BLaER1 (cell line): ENCODE data around the gene MSI2.

Experiments
- H3K27ac ChIP-seq: shearing (Covaris generic); formaldehyde crosslinking; 2 replicates; pipeline ENCODE4 v1.8.1; 2022
- H3K27me3 ChIP-seq: shearing (Covaris generic); formaldehyde crosslinking; 2 replicates; pipeline ENCODE4 v1.8.1; 2022
- H3K36me3 ChIP-seq: shearing (Covaris generic); formaldehyde crosslinking; 2 replicates; pipeline ENCODE4 v1.8.1; 2022
- H3K4me1 ChIP-seq: shearing (Covaris generic); formaldehyde crosslinking; 2 replicates; pipeline ENCODE4 v1.8.1; 2022
- H3K4me2 ChIP-seq: shearing (Covaris generic); formaldehyde crosslinking; 2 replicates; pipeline ENCODE4 v1.8.1; 2022
- H3K4me3 ChIP-seq: shearing (Covaris generic); formaldehyde crosslinking; 2 replicates; pipeline ENCODE4 v1.8.1; 2022
- H3K9ac ChIP-seq: shearing (Covaris generic); formaldehyde crosslinking; 2 replicates; pipeline ENCODE4 v1.8.1; 2022
- H3K9me3 ChIP-seq: shearing (Covaris generic); formaldehyde crosslinking; 2 replicates; pipeline ENCODE4 v1.8.1; 2022
- H4K20me1 ChIP-seq: shearing (Covaris generic); formaldehyde crosslinking; 2 replicates; pipeline ENCODE4 v1.8.1; 2022
- Cebpa-rat ChIP-seq: shearing (Covaris generic); IDR thresholded peaks from 2 replicates; pipeline ENCODE4 v1.8.1; 2022

The MSI2 gene

GRCh38 chr17:57379895-57380434 is 123.6 kb downstream of the MSI2 start:
- Histone ChIP-seq H3K4me1 (peaks cover 40% of the 10 kb centered on the region), H3K27me3 (no peaks in the 10 kb centered on the region), H3K36me3 (peaks cover 93% of the 10 kb centered on the region), H3K4me3 (no peak overlapping the region), H3K27ac (peak overlapping the region; percentile 68), H3K4me2 (no peak overlapping the region; the same call in 1 of the 2 replicates), H3K9me3 (peaks cover 27% of the 10 kb centered on the region), H4K20me1 (peaks cover 99% of the 10 kb centered on the region), H3K9ac (no peak overlapping the region; the same call in 1 of the 2 replicates)
- TF ChIP-seq Cebpa-rat: no peak

- Histone ChIP-seq H3K9ac (no peak overlapping the region), H4K20me1 (peaks cover 99% of the 10 kb centered on the region), H3K4me1 (peaks cover 31% of the 10 kb centered on the region), H3K36me3 (peaks cover 93% of the 10 kb centered on the region), H3K27ac (no peak overlapping the region), H3K27me3 (no peaks in the 10 kb centered on the region), H3K9me3 (peaks cover 43% of the 10 kb centered on the region), H3K4me3 (no peak overlapping the region), H3K4me2 (no peak overlapping the region)
- TF ChIP-seq Cebpa-rat: no peak
Observed at GRCh38 chr17:57381498-57381897, 125.2 kb downstream of the MSI2 start.

- peaks cover 99% of the 10 kb centered on the region for H3K36me3 ChIP-seq
- H3K4me1 ChIP-seq: peaks cover 5% of the 10 kb centered on the region
- no peak overlapping the region for H3K4me3 ChIP-seq
- peaks cover 100% of the 10 kb centered on the region for H4K20me1 ChIP-seq
- no peak overlapping the region for H3K27ac ChIP-seq
- H3K9ac ChIP-seq: no peak overlapping the region
- H3K4me2 ChIP-seq: no peak overlapping the region
- peaks cover 70% of the 10 kb centered on the region for H3K9me3 ChIP-seq
- H3K27me3 ChIP-seq: no peaks in the 10 kb centered on the region
- TF ChIP-seq Cebpa-rat: no peak
Observed at GRCh38 chr17:57384219-57384618, 127.9 kb downstream of the MSI2 start.

GRCh38 chr17:57385975-57386374 is 129.7 kb downstream of the MSI2 start:
- H3K4me1 ChIP-seq: no peaks in the 10 kb centered on the region
- H3K9me3 ChIP-seq: peaks cover 87% of the 10 kb centered on the region
- TF ChIP-seq Cebpa-rat: no peak
- H3K4me3 ChIP-seq: no peak overlapping the region
- no peaks in the 10 kb centered on the region for H3K27me3 ChIP-seq
- H3K27ac ChIP-seq: no peak overlapping the region
- peaks cover 100% of the 10 kb centered on the region for H4K20me1 ChIP-seq
- peaks cover 100% of the 10 kb centered on the region for H3K36me3 ChIP-seq
- H3K4me2 ChIP-seq: no peak overlapping the region
- no peak overlapping the region for H3K9ac ChIP-seq

- peaks cover 99% of the 10 kb centered on the region for H3K9me3 ChIP-seq
- no peak overlapping the region for H3K4me2 ChIP-seq
- no peaks in the 10 kb centered on the region for H3K27me3 ChIP-seq
- H3K4me1 ChIP-seq: no peaks in the 10 kb centered on the region
- H3K36me3 ChIP-seq: peaks cover 100% of the 10 kb centered on the region
- H3K27ac ChIP-seq: no peak overlapping the region
- no peak overlapping the region for H3K4me3 ChIP-seq
- TF ChIP-seq Cebpa-rat: no peak
- H4K20me1 ChIP-seq: peaks cover 100% of the 10 kb centered on the region
- H3K9ac ChIP-seq: no peak overlapping the region
Observed at GRCh38 chr17:57387575-57387974, 131.3 kb downstream of the MSI2 start.

- H3K4me2 ChIP-seq: no peak overlapping the region
- no peaks in the 10 kb centered on the region for H3K27me3 ChIP-seq
- H4K20me1 ChIP-seq: peaks cover 100% of the 10 kb centered on the region
- H3K9me3 ChIP-seq: peaks cover 100% of the 10 kb centered on the region
- H3K9ac ChIP-seq: no peak overlapping the region
- no peak for TF ChIP-seq Cebpa-rat
- H3K36me3 ChIP-seq: peaks cover 100% of the 10 kb centered on the region
- H3K27ac ChIP-seq: no peak overlapping the region
- no peak overlapping the region for H3K4me3 ChIP-seq
- H3K4me1 ChIP-seq: no peaks in the 10 kb centered on the region
Observed at GRCh38 chr17:57388131-57388725, 131.9 kb downstream of the MSI2 start.

GRCh38 chr17:57389473-57389872 is 133.2 kb downstream of the MSI2 start:
- 0 out of 2 replicates have a peak overlapping the region, but pooled peaks have one; percentile 26 for H3K27ac ChIP-seq
- H3K4me2 ChIP-seq: no peak overlapping the region
- H4K20me1 ChIP-seq: peaks cover 100% of the 10 kb centered on the region
- H3K4me1 ChIP-seq: no peaks in the 10 kb centered on the region
- H3K27me3 ChIP-seq: no peaks in the 10 kb centered on the region
- H3K9ac ChIP-seq: no peak overlapping the region
- H3K4me3 ChIP-seq: no peak overlapping the region
- H3K9me3 ChIP-seq: peaks cover 98% of the 10 kb centered on the region
- TF ChIP-seq Cebpa-rat: no peak
- H3K36me3 ChIP-seq: peaks cover 100% of the 10 kb centered on the region

GRCh38 chr17:57391076-57391825 is 134.9 kb downstream of the MSI2 start:
- Histone ChIP-seq H3K9ac (no peak overlapping the region), H3K9me3 (peaks cover 80% of the 10 kb centered on the region), H3K4me1 (no peaks in the 10 kb centered on the region), H3K4me3 (no peak overlapping the region), H3K27ac (no peak overlapping the region), H3K4me2 (no peak overlapping the region), H3K27me3 (no peaks in the 10 kb centered on the region), H4K20me1 (peaks cover 100% of the 10 kb centered on the region), H3K36me3 (peaks cover 98% of the 10 kb centered on the region)
- no peak for TF ChIP-seq Cebpa-rat

GRCh38 chr17:57391857-57392471 is 135.6 kb downstream of the MSI2 start:
- Histone ChIP-seq H3K4me2 (no peak overlapping the region), H3K4me1 (no peaks in the 10 kb centered on the region), H4K20me1 (peaks cover 100% of the 10 kb centered on the region), H3K36me3 (peaks cover 98% of the 10 kb centered on the region), H3K27ac (no peak overlapping the region), H3K27me3 (no peaks in the 10 kb centered on the region), H3K9me3 (peaks cover 73% of the 10 kb centered on the region), H3K9ac (no peak overlapping the region), H3K4me3 (no peak overlapping the region)
- TF ChIP-seq Cebpa-rat: no peak

GRCh38 chr17:57393368-57393767 is 137.0 kb downstream of the MSI2 start:
- no peak for TF ChIP-seq Cebpa-rat
- Histone ChIP-seq H3K9ac (no peak overlapping the region), H4K20me1 (peaks cover 100% of the 10 kb centered on the region), H3K4me1 (no peaks in the 10 kb centered on the region), H3K36me3 (peaks cover 98% of the 10 kb centered on the region), H3K4me2 (no peak overlapping the region), H3K27me3 (no peaks in the 10 kb centered on the region), H3K9me3 (peaks cover 59% of the 10 kb centered on the region), H3K27ac (no peak overlapping the region), H3K4me3 (no peak overlapping the region)
